K562 (cell line): Measurements from ENCODE around the gene NUP85. TPM values are rescaled to one million over a fixed set of nuclear protein-coding genes. Genes with fewer than 3 reads are reported as not detected.

Source experiments
- ETV6 ChIP-seq, 3 experiments: fragments of 150-350 bp in 1 of 3; sonication (generic) in 1 of 3; formaldehyde crosslinking in 1 of 3; IDR thresholded peaks; 2 replicates each; pipeline versions ENCODE4 v1.6.1 to v1.8.0; 2014 to 2022; ENCODE audit warnings: borderline replicate concordance in 2 of 3, low read depth in 2 of 3, antibody characterized with exemption in 1 of 3, low read length in 1 of 3, mild to moderate bottlenecking in 1 of 3, missing genetic modification reagents in 1 of 3
- RAD21 ChIP-seq, 2 experiments: fragments of 250-450 bp in 1 of 2; fragments of 450-650 bp in 1 of 2; sonication (Bioruptor Pico) in 1 of 2; formaldehyde crosslinking in 1 of 2; IDR thresholded peaks in 1 of 2; conservative IDR thresholded peaks in 1 of 2; 2 replicates each; pipeline versions ENCODE4 v1.4.0 to v1.8.0; 2020 to 2022; ENCODE audit warnings: mild to moderate bottlenecking in 2 of 2, moderate library complexity in 1 of 2
- TCF7L2 ChIP-seq: fragments of 150-350 bp; IDR thresholded peaks from 2 replicates; pipeline ENCODE4 v1.6.1; 2016; ENCODE audit warnings: low read depth, mild to moderate bottlenecking, low read length, moderate library complexity
- ZBTB11 ChIP-seq, 3 experiments: fragments of 200-800 bp in 1 of 3; fragments of 250-450 bp in 1 of 3; fragments of 450-650 bp in 1 of 3; sonication (Bioruptor Pico) in 1 of 3; sonication (Bioruptor generic) in 1 of 3; formaldehyde crosslinking in 1 of 3; IDR thresholded peaks; 2 replicates each; pipeline versions ENCODE4 v1.6.1 to v1.8.0; 2016 to 2022; ENCODE audit warnings: mild to moderate bottlenecking in 2 of 3, missing genetic modification characterization in 2 of 3, missing compliant biosample characterization in 1 of 3, moderate library complexity in 1 of 3
- ZBTB43 ChIP-seq: sonication (generic); formaldehyde crosslinking; IDR thresholded peaks from 2 replicates; pipeline ENCODE4 v1.8.0; 2023; ENCODE audit warnings: mild to moderate bottlenecking, missing genetic modification reagents
- ZNF232 ChIP-seq: sonication (generic); formaldehyde crosslinking; IDR thresholded peaks from 2 replicates; pipeline ENCODE4 v1.8.0; 2022; ENCODE audit warnings: mild to moderate bottlenecking, missing genetic modification reagents
- ZNF384 ChIP-seq: IDR thresholded peaks from 2 replicates; pipeline ENCODE4 v1.6.1; 2012; ENCODE audit warnings: low read depth, low read length, improper control_type of control experiment
- ZNF740 ChIP-seq, 3 experiments: fragments of 200-800 bp in 1 of 3; sonication (Bioruptor generic) in 1 of 3; sonication (generic) in 1 of 3; formaldehyde crosslinking in 1 of 3; IDR thresholded peaks; 2 replicates each; pipeline versions ENCODE4 v1.6.1 to v1.8.0; 2016 to 2022; ENCODE audit warnings: mild to moderate bottlenecking in 2 of 3, missing compliant biosample characterization in 2 of 3, missing genetic modification characterization in 2 of 3, missing genetic modification reagents in 1 of 3
- polyA plus RNA-seq, 8 experiments: library from polyadenylated mRNA; depleted of rRNA in 4 of 8; stranded (reverse) in 5 of 8; unstranded in 3 of 8; fragments of >200 nt; fragmentation: Nextera tagmentation in 2 of 8; fragmentation: Illumina TruSeq in 1 of 8; extraction: Ambion mirVana in 2 of 8; extraction: Trizol in 1 of 8; gene quantifications; 2 replicates each; pipeline versions ENCODE4 v1.2.1 to v1.2.3, GENCODE V29; 2011 to 2014; ENCODE audit warnings: inconsistent platforms in 1 of 8, missing spikeins in 1 of 8
- total RNA-seq, 7 experiments: library from RNA; depleted of rRNA in 6 of 7; stranded (reverse); fragments of >200 nt in 6 of 7; fragmentation: Illumina TruSeq in 2 of 7; extraction: Trizol in 2 of 7; gene quantifications; 2 replicates each; pipeline versions ENCODE4 v1.2.1 to v1.2.3, GENCODE V29; 2011 to 2021; ENCODE audit warnings: low replicate concordance in 1 of 7

NUP85 gene
- total and polyA plus RNA-seq, 9 of the 15 experiments (the other 6 are each of a cell fraction or from before 2014, with no cell fraction given), result 50.2 to 177 (median 110) TPM

- TF ChIP-seq ZNF740 (CRISPR knock-in tag; IDR thresholded peaks at IDR 0.05), result peak; percentile 49; the same call in 1 of the 2 replicates
- TF ChIP-seq ZNF740 (tag; IDR thresholded peaks at IDR 0.05), result no peak; a peak in 1 of 4 replicates
- TF ChIP-seq ZBTB11 (CRISPR knock-in tag; IDR thresholded peaks at IDR 0.05), result peak in 1 of 3 experiments; percentile 18; a peak in 1 of 6 replicates
- TF ChIP-seq ZNF384, result no peak
- TF ChIP-seq ZBTB43 (CRISPR knock-in tag), result 0 out of 2 replicates have a peak, but pooled peaks have one; percentile 59
- no peak for TF ChIP-seq ETV6 (IDR thresholded peaks at IDR 0.05; ENCODE audit: borderline replicate concordance in 1 of 2, low read depth in 2 of 2, low read length in 1 of 2)
- TF ChIP-seq ETV6 (CRISPR knock-in tag; IDR thresholded peaks at IDR 0.05; ENCODE audit: borderline replicate concordance), result 0 out of 2 replicates have a peak, but pooled peaks have one; percentile 21
- peak in 1 of 2 experiments; percentile 34; a peak in 2 of 4 replicates for TF ChIP-seq RAD21 (CRISPR knock-in tag; conservative IDR thresholded peaks at IDR 0.05 in 1 of 2, IDR thresholded peaks at IDR 0.05 in 1 of 2)
- TF ChIP-seq ZNF232 (CRISPR knock-in tag), result peak; percentile 19; the same call in 1 of the 2 replicates
- TF ChIP-seq TCF7L2, result no peak
- TF ChIP-seq, all 486 proteins: peak for 18
Observed at GRCh38 chr17:75260641-75261335, 55.3 kb downstream of the NUP85 start (continued).
